Ascending aorta (tissue), 2 donors: ENCODE results near the gene TRIP4. TPM values are rescaled to one million over a fixed set of nuclear protein-coding genes. Genes with fewer than 3 reads are reported as not detected.
"Not testable (repeated sequence)": the region's sequence is repeated elsewhere in the genome, so short reads cannot be mapped to it uniquely, and the experiment has no call there.

Experiments
- DNase-seq, 2 donors: peaks; one replicate each; pipeline ENCODE4 v3.0.0-alpha.2; 2019; ENCODE audit warnings: low spot score in 2 of 2
- H3K27ac ChIP-seq, 2 donors: fragments of 200-600 bp; sonication (generic); one replicate each; pipeline ENCODE4 v1.5.1; 2016 to 2017; ENCODE audit warnings: mild to moderate bottlenecking in 1 of 2
- H3K27me3 ChIP-seq: fragments of 200-600 bp; sonication (generic); one replicate; pipeline ENCODE4 v1.5.1; 2017
- H3K36me3 ChIP-seq, 2 donors: fragments of 200-600 bp; sonication (generic); one replicate each; pipeline ENCODE4 v1.5.1; 2016
- H3K4me1 ChIP-seq, 2 donors: fragments of 200-600 bp; sonication (generic); one replicate each; pipeline ENCODE4 v1.5.1; 2016 to 2017; ENCODE audit warnings: mild to moderate bottlenecking in 1 of 2
- H3K4me3 ChIP-seq, 2 donors: fragments of 200-600 bp; sonication (generic); one replicate each; pipeline ENCODE4 v1.5.1; 2016 to 2017; ENCODE audit warnings: mild to moderate bottlenecking in 1 of 2
- H3K9me3 ChIP-seq, 2 donors: fragments of 200-600 bp; sonication (generic); one replicate each; pipeline ENCODE4 v1.5.1; 2016
- CTCF ChIP-seq, 3 experiments: fragments of 200-600 bp in 2 of 3; fragments of 450-650 bp in 1 of 3; sonication (generic) in 2 of 3; IDR thresholded peaks; one replicate each; pipeline ENCODE4 v1.5.1; 2016 to 2019; ENCODE audit warnings: antibody characterized with exemption in 3 of 3, mild to moderate bottlenecking in 1 of 3, moderate library complexity in 1 of 3
- intact Hi-C: fragments of 100-400 bp; cut with DNase I; formaldehyde crosslinking; loops from one replicate; pipeline ENCODE4 v1.15.1; 2023
- total RNA-seq: library from RNA; depleted of rRNA; stranded (reverse); fragments of >200 nt; gene quantifications from one replicate; pipeline ENCODE4 v1.1.0, GENCODE V29; 2016

The TRIP4 gene
- total RNA-seq, 1 donor from 2014 or later, result 5.6 TPM

- Histone ChIP-seq H3K36me3 (no peaks in the 10 kb centered on the region), H3K27me3 (no peaks in the 10 kb centered on the region), H3K27ac (no peak overlapping the region), H3K9me3 (no peaks in the 10 kb centered on the region), H3K4me3 (no peak overlapping the region), H3K4me1 (no peaks in the 10 kb centered on the region)
- no peak for DNase-seq
- intact Hi-C loops, result no loop called here
- TF ChIP-seq CTCF (IDR thresholded peaks at IDR 0.05), result no peak
These were observed 93.3 kb downstream of the TRIP4 start for GRCh38 chr15:64480891-64481290.

GRCh38 chr15:64483749-64484148, 96.1 kb downstream of the TRIP4 start:
- Histone ChIP-seq H3K9me3 (no peaks in the 10 kb centered on the region), H3K36me3 (peaks cover 0 to 2% of the 10 kb centered on the region in 2 donors), H3K27ac (no peak overlapping the region), H3K4me3 (no peak overlapping the region), H3K27me3 (no peaks in the 10 kb centered on the region), H3K4me1 (no peaks in the 10 kb centered on the region)
- intact Hi-C loops, result no loop called here
- TF ChIP-seq CTCF (IDR thresholded peaks at IDR 0.05), result no peak
- no peak for DNase-seq

GRCh38 chr15:64485796-64486195, 98.2 kb downstream of the TRIP4 start:
- Histone ChIP-seq H3K27me3 (no peaks in the 10 kb centered on the region), H3K9me3 (no peaks in the 10 kb centered on the region), H3K27ac (no peak overlapping the region), H3K4me3 (no peak overlapping the region), H3K4me1 (no peaks in the 10 kb centered on the region), H3K36me3 (peaks cover 4 to 7% of the 10 kb centered on the region in 2 donors)
- DNase-seq, result no peak
- no peak for TF ChIP-seq CTCF (IDR thresholded peaks at IDR 0.05)
- intact Hi-C loops, result no loop called here

GRCh38 chr15:64490598-64491259, 103.1 kb downstream of the TRIP4 start:
- no peak for TF ChIP-seq CTCF (IDR thresholded peaks at IDR 0.05)
- Histone ChIP-seq H3K27me3 (no peaks in the 10 kb centered on the region), H3K4me1 (no peaks in the 10 kb centered on the region), H3K9me3 (no peaks in the 10 kb centered on the region), H3K27ac (no peak overlapping the region), H3K36me3 (peaks cover 4 to 11% of the 10 kb centered on the region in 2 donors), H3K4me3 (no peak overlapping the region)
- no peak for DNase-seq
- intact Hi-C loops, result no loop called here

DNA sequence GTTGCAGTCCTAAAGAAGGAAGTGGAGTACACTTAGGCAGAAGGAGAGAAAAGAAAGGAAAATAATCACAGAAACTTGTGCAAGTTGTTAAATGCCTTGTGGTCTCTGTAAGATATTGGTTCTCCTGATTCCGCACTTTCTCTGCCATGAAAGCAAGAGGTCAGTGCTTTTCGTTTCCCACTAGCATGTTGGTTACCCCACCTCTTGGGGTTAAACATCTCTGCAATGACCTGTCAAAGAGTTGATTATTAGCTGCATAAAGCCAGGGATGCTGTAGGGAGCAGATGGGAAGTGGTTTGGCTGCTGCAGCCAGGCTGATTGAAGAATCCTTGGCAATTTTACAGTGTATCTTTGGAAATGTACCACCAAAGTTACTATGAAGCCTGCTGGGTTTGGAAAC, 106.0 kb downstream of the TRIP4 start:
- intact Hi-C loops, result no loop called here
- Histone ChIP-seq H3K4me3 (no peak overlapping the region), H3K27ac (no peak overlapping the region), H3K4me1 (no peaks in the 10 kb centered on the region), H3K27me3 (no peaks in the 10 kb centered on the region), H3K9me3 (no peaks in the 10 kb centered on the region), H3K36me3 (peaks cover 4 to 11% of the 10 kb centered on the region in 2 donors)
- no peak for DNase-seq
- TF ChIP-seq CTCF (IDR thresholded peaks at IDR 0.05), result no peak

GRCh38 chr15:64495968-64496367, 108.3 kb downstream of the TRIP4 start:
- H3K9me3 ChIP-seq, H3K27me3 ChIP-seq, DNase-seq, H3K4me3 ChIP-seq, intact Hi-C loops, H3K4me1 ChIP-seq, H3K27ac ChIP-seq: not testable (repeated sequence)
- peaks cover 11 to 22% of the 10 kb centered on the region in 2 donors for H3K36me3 ChIP-seq
